ENCODE results near the gene WDR36.

WDR36 gene

DNA sequence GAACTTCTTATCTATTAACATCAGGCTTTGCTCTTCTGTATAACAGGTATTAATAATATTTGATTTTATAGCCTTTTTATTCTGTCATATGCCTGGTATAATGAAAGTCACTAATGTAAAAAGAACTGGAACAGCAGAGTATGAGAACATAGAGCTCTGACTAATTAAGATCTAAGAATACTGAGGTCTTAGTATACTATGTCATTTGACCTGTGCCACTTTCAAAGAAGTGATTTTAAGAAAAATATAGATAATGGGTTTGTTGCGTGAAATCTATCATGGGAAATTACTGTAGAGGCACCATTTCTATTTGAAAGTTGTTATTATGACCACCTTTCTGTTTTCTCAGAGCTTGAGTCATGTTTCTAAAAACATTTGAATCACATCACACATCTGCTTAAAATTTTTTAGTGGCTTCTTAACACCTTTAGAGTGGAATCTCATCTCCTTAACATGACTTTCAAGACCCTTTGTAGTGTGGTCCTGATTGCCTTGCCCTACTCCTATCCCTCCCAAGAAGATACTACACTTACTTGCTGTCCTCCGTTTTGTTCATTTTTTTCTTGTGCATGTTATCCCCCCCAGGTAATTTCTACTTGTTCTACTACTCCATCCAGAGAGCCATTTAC, 14.3 kb downstream of the WDR36 start:
- DNase-seq (ENCODE audit: low spot score): no peak

DNA sequence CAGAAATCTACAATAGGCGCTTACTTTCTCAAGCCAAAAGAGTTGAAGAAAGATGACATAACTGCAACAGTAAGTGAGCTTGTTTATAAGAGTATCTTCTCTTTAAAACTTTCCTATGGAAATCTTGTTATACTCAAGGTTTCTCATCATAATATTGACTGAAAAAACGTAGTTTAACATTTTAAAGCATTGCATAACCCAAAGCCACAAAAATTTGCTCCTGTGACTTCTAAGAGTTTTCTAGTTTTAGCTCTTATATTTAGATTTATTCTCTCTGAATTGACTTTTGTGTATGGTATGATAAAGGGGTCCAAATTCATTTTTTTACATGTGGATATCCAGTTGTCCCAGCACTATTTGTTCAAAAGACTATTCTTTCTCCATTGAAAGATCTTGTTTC, 15.2 kb downstream of the WDR36 start:
- no peak for DNase-seq (ENCODE audit: low spot score)

DNA sequence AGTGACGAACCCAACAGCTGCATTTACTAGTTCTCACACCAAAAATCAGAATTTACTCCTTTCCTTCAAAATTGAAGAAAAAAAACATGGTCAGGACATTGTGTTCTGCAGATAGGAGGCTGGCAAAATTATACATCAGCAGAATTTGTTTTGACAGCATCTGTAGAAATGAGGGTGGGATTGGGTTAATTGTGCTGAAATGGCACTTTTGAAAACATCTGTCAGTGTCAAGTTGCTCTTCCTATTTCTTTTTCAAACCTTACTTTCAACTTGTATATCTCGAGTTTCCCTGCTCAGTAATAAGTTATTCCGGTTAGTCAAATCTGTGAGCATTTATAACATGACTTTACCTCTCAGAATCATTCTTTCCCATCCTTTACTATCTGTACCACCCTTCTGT, 19.8 kb downstream of the WDR36 start:
- no peak for DNase-seq (ENCODE audit: low spot score)

DNA sequence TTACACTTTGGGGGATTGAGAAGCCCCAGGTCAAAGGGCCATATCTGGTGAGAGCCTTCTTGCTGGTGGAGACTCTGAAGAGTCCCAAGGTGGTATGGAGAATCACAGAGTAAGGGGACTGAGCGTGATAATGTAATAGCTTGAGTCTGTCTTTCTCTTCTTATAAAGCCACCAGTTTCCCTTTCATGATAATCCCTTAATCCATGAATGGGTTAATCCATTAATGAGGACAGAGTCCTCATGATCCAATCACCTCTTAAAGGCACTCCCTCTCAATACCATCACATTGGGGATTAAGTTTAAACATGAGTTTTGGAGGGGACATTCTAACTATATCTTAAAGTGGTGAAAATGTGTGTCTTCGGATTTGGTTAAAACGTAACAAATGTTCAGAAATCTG, 21.5 kb downstream of the WDR36 start:
- no peak for DNase-seq (ENCODE audit: low spot score)

DNA sequence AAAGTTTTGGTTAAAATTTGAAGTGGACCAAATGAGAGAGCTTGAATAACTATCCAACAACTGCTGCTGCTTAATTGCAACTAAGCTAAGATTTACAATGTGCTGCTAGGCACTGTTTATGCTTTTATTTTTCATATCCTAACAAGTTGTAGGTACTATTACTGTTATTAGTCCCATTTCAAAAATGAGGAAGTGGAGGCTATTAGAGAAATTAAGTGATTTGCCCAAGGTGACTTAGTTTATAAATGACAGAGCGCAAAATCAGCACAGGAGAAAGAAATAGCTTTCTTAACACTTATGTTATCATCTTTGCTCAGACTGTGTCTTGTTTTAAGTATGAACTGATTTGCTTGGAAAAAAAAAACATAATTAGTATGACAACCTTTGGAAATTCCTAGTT, 23.1 kb downstream of the WDR36 start:
- DNase-seq (ENCODE audit: low spot score): no peak

DNA sequence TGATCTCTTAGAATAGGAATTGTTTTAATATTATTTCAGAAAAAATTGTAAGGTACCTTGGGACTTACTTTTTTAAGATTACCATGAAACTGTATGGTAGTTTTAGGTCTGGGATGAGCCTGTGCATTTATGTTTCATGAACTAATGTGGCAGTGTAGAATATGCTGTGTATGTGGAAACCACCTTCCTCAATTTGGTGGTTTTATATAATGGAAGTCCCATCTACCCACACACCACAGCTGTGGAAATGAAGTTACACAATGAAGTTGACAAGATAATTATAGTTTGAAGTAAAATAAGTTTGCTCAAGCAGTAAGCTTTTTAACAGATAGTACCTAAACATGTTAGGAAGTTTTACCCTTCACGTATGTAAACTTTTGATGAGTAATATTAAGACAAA, 24.4 kb downstream of the WDR36 start:
- DNase-seq (ENCODE audit: low spot score): peak; percentile 20

DNA sequence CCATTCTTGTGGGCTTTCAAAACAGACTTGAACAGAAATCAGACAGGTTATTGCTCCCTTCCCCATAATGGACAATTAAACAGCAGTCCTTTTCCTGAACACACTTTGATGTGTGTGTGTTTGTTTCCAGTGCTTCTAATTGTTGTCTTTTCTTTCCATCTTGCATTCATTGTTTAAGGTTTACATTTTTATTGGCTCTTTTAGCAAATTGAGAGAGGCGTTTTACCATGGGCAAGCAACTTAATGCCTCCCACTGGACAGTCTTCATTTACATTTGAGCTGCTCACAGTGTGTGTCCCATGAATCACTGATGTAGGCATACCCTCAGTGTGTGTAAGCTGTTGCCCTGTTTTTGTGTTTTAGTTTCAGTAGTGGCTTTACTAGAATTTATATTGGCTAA, 25.0 kb downstream of the WDR36 start:
- DNase-seq (ENCODE audit: low spot score): no peak

DNA sequence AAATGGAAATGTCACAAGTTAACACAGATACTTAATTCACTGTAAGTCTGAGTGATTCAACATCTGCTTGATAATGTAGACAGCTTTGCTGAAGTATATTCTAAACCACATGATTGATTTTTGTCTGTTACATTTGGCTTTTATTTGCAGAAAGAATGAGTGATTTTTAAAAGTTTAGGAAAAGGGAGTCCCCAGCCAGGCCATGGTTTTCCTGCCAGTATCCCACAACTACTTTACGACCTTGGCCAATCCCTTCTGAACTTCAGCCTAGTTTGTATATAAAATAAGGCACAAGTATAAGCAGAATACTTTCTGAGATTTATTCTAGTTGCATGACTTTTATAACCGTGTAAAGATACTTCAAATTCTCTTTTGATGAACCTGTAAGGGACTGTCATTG, 27.1 kb downstream of the WDR36 start:
- DNase-seq (ENCODE audit: low spot score): no peak

DNA sequence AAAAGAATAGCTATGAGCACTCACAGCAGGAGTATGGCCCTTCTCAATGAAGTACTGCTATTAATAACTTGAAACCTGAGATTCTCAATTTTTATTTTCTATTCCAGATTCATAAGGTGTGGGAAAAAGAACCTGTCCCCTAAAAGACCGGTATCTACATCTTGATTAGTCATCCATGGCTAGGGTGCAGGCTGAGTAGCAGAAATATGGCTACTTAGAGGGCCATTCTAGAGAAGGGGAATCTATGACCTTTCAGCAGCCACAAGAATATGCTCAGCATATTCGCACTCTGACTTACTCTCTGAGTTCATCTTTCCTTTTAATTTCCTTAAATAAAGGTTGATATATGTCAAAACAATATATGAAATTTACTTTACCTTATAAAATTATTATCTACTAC, 27.7 kb downstream of the WDR36 start:
- no peak for DNase-seq (ENCODE audit: low spot score)

DNA sequence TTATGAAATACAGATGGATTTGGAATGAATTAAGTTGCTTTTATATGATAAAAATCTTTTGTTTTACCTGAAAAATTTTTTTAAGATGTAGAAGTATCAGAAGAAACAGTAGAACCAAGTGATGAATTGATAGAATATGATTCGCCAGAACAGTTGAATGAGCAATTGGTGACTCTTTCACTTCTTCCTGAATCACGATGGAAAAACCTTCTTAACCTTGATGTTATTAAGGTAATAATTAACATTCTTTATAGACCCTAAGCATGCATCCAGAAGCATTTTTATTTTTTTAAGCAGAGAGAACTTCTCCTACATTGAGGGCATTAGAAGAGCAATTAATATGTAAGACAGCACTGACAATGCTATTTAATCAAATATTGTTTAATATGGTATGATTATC, 28.8 kb downstream of the WDR36 start:
- no peak for DNase-seq (ENCODE audit: low spot score)

DNA sequence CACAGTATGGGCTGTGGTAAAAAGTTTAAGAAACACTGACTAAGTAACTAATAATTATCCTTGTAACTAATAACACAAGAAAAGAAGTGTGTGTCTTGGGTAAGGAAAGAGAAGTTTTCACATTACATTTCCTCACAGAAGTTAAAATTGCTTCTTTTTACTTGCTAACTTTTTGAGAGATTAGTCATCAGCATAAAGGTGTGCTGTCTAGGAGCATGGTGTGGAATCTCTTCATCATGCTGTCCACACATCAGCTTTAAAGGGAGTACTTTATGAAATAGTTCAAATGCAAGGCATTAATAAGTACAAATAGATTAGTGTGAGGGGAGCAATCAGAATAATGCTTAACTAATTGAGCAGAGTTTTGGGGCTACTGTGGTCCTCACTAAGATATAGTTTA, 29.8 kb downstream of the WDR36 start:
- no peak for DNase-seq (ENCODE audit: low spot score)

DNA sequence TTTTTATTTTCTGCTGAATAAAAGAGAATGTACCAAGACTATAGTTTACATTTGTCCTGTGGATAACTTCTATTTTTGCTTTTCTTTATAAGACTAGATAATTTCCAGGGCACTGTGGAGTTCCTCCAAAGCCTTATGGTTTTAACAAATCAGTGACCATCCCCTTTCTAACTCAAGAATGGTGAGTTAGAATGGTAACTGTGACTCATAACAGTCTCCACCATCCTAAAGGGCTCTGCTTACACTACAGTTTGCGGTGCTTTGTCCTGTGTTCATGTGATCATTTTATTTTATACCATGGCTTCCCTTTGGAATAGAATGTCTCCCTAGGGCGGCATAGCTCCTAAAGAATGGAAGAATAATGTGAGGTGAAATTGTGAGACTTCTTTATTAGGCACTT, 30.2 kb downstream of the WDR36 start:
- DNase-seq (ENCODE audit: low spot score): no peak

DNA sequence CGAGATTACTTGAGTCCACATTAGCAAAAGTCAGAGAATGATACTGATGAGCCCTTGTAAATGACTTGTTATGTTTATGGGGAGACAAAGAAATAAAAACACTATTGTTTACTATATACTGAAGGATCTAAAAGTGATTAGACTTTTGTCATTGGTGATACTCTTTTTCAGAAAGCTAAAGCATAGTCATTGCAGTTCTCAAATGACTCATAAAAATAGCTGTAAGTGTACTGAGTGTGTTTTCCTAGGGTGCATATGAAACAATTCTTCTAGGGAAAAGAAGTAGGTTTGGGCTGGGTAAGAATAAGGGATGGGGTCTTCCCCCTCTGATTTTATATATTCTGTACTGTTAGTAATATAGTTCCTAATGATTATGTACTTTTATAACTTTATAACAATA, 32.6 kb downstream of the WDR36 start:
- DNase-seq (ENCODE audit: low spot score): no peak

DNA sequence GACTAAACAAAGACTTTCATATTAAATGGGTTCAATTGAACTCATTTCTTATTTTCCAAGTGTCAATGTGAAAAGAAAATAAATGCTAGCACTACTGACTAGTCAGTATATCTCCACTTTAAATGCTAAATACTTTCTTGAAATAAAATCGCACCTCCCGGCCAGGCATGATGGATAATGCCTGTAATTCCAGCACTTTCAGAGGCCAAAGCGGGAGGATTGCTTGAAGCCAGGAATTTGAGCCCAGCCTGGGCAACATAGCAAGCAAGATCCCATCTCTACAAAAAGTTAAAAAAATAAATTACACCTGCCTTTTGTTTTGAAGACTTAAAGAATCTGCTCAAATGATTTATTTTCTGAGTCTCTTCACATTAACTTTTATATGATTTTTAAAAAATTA, 34.7 kb downstream of the WDR36 start:
- DNase-seq (ENCODE audit: low spot score): no peak

DNA sequence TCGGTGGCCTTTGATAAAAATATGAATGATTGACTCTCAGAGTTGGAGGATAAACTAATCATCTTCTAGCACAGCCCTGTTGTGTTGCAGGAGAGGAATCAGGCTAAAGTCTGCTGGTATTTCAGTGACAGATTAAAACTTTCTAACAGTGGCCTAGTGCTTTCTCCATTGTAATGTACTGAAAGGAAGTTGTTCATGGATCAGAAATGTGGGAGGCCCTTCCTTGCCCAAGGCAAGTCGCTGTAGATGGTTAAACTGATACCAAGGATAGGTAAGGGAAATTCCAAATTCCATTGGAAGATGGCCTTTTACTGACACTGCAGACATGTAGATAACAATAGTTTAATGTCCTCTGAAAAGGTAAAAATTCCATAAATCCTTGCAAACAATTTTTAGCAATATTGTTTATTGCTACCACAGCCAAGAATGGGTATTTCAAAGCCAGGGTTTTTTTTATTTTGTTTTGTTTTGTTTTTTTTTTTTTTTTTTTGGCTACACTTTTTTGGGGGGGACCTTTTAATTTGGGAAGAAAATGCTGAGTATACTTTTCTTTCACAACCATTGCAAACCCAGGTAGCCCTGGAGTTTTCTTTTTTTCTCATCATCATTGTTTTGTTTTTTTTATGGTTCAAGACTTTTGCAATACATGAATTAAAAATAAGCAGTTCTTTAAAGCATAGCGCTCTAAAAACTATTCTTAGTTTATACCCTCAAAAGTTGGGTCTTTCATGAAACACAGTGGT, 35.5 kb downstream of the WDR36 start:
- DNase-seq (ENCODE audit: low spot score): no peak

DNA sequence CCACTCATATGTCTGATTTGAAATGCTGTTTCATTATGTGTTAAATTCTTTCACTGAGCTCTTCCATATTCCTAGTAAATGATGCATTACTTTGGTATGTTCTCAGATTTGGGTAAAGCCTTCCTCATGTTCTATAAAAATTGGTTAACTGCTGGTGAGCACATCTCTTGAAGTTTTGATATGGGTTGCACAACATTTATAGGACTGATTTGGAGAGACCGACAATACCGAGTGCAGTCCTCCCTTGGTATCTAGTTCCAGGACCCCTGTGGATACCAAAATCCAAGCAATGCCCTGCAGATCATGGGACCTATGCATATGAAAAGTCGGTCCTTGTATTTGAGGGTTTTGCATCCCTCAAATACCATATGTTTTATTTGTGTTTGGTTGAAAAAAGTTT, 37.8 kb downstream of the WDR36 start:
- DNase-seq (ENCODE audit: low spot score): no peak

DNA sequence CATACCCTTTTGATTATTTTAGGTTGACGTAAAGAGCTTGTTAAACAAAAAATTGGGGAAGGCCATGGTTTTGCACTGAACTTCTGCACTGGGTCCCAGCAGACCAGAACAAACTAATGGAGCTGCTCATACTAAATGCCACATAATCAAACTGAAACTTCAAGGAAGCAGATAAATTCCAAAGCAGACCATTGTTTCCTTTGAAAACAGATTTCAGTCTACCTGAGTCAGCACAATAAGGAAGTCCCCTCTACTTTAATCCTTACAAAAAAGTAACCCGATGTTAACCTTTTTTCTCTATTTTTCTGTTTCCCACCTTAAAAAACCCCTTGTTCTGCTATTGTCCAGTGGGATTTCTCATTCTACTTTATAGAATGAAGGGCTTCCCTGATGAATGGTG, 39.2 kb downstream of the WDR36 start:
- no peak for DNase-seq (ENCODE audit: low spot score)

DNA sequence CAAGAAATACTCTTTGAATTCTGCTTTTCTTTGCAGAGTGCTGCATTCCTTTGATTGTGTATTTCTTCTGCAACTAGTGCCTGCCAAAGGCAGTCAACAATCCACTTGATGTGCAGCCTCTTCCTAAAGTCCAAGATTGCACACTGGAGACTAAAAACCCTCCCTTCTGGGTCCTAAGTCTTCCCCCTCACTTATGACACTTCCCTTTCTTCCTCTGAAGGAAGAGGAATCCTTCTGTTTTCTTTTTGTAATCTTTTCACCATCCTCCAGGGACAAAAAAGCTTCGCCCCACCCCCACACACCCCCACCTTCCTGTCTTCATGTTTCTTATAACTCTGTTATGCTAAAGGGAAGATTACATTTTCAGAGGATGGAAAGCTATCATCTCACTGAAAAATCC, 39.9 kb downstream of the WDR36 start:
- no peak for DNase-seq (ENCODE audit: low spot score)

DNA sequence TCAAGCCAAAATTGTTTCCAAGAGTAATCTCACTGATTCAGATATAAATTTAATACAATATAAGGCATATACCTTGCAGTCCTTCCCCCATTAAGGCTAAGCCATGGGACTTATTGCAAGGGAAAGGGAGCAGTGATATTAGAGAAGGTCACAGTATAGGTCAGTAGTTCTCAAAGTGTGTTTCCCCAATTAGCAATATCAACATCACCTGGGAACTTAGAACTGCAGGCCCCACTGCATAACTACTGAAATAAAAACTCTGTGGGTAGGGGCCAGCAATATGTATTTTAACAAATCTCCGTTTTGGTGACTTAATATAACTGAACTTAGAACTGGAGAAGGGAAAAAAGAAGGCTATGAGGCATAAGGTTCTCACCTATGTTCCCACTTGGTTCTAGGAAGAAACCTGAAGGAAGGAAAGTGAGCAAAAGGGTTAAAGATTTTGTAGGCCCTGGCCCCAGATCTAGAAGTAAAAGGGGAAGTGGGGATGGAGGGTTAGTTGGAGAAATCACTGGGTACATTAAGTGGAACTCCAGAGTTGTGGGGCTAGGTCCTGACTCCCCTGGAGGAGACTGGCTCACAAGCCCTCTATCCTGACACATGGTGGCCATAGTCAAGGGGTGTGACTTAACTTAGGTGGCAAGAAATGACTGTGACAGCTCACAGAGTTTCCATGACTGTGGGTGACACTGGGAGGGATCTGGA, 40.7 kb downstream of the WDR36 start:
- DNase-seq (ENCODE audit: low spot score): no peak

DNA sequence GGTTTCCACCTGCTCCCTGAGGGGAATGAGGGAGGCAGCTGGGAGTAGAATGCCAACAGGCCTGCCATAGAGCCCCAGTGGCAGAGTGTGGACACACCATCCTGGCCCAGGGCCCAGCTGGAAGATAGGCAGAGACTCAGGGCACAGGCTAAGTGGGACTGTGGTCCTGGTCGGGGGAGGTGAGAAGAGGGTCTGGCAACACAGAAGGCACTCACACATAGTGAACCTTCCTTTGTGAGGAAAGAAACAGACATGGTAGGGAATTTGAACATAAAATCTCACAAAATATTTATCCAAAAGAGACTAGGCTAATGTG, 41.2 kb downstream of the WDR36 start:
- DNase-seq (ENCODE audit: low spot score): no peak

DNA sequence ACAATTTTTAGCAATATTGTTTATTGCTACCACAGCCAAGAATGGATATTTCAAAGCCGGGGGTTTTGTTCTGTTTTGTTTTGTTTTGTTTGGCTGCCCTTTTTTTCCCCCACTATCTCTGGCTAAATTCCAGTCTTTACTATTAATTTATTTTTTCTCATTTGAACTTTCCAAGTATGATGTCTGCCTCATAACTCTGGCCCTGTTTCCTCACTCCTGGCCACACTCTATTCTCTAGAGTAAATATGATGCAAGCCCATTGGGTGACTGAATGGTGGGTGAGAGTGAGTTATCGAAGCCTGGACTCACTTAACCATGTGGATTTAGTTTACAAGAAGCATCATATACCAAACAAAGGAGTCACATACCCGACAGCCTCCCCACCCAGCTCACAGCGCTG, 41.9 kb downstream of the WDR36 start:
- DNase-seq (ENCODE audit: low spot score): no peak

DNA sequence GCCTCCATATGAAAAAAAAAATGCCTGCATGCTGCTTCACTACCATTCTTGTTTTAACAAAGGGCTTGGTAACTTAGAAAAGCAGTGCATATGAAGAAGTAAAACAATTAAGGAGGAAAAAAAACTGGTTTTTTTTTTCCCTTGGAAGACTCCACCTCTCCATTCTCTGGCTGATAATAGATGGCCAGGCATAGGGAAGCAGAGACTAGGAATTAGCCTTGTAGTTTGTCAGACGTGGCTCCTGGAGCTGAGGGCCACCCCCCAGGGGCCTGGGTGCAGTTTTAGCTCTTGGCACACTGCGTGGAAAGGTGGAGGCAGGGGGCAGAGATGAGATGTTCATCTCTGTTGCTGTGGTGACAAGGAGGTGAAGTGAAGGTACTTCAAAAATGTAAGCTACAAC, 42.7 kb downstream of the WDR36 start:
- no peak for DNase-seq (ENCODE audit: low spot score)

DNA sequence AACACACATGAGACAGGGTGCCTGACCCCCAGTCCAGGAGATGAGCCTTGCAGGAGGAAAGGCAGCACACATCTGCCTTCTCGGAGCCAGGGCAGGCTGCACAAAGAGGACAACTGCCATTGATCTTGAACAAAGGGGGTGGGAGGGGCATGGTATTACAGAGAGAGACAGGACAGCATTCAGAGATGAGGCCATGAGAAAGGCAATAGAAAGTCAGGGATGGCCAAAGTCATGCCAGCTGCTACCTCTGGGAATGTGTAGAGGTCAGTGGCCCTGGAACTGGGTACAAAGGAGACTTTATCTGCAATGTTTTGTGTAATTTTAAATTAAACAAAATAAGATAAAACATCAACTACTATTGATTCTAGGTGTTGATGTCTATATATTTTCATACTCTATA, 43.2 kb downstream of the WDR36 start:
- DNase-seq (ENCODE audit: low spot score): no peak

DNA sequence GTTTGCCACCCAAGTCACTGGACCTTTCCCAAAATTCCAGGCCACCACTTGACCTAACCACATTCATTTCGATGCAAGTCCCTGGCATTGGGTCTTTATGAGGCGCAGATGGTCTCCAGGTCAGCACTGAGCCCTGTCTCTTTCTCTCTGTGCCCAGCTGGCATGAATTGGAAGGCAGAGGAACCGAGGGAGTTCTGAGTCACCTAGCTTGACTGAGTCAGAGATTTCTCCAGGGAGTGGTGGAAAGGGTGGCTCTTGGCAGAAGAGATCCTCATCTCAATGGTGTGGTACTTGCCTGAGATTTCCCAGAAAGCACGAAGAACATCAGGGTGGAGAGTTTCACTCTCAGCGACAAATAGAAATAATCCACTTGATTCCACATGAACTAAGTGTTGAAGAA, 43.8 kb downstream of the WDR36 start:
- DNase-seq (ENCODE audit: low spot score): no peak
